H9 (cell line): ENCODE results near the gene ZNF232. TPM values are rescaled to one million over a fixed set of nuclear protein-coding genes. Genes with fewer than 3 reads are reported as not detected.

ENCODE experiments used
- DNase-seq: peaks from one replicate; pipeline ENCODE4 v3.0.0-alpha.2; 2017
- H2AFZ ChIP-seq: one replicate; pipeline ENCODE4 v1.6.1; 2013; ENCODE audit warnings: mild to moderate bottlenecking, low read length, control low read depth, moderate library complexity
- H2AK5ac ChIP-seq: 2 replicates; pipeline ENCODE4 v1.6.1; 2013; ENCODE audit warnings: low read length, control low read depth, mixed read lengths; ENCODE audit not compliant: insufficient read length
- H2BK120ac ChIP-seq: one replicate; pipeline ENCODE4 v1.6.1; 2013; ENCODE audit warnings: low read depth, mild to moderate bottlenecking, low read length, control low read depth, inconsistent platforms; ENCODE audit not compliant: poor library complexity, severe bottlenecking
- H2BK12ac ChIP-seq: 2 replicates; pipeline ENCODE4 v1.6.1; 2013; ENCODE audit warnings: low read length, control low read depth, mixed read lengths, low read depth; ENCODE audit not compliant: insufficient read length
- H2BK15ac ChIP-seq: 2 replicates; pipeline ENCODE4 v1.6.1; 2013; ENCODE audit warnings: low read depth, low read length, control low read depth
- H2BK20ac ChIP-seq: one replicate; pipeline ENCODE4 v1.6.1; 2013; ENCODE audit warnings: low read depth, mild to moderate bottlenecking, low read length, control low read depth, inconsistent platforms; ENCODE audit not compliant: poor library complexity, severe bottlenecking
- H2BK5ac ChIP-seq: 2 replicates; pipeline ENCODE4 v1.6.1; 2013; ENCODE audit warnings: low read length, control low read depth, mixed read lengths; ENCODE audit not compliant: insufficient read length
- H3K14ac ChIP-seq: 2 replicates; pipeline ENCODE4 v1.6.1; 2013; ENCODE audit warnings: low read length, control low read depth; ENCODE audit not compliant: insufficient read depth
- H3K18ac ChIP-seq: 2 replicates; pipeline ENCODE4 v1.6.1; 2013; ENCODE audit warnings: low read depth, mild to moderate bottlenecking, mixed read lengths, low read length, control low read depth; ENCODE audit not compliant: insufficient read length
- H3K23ac ChIP-seq: 2 replicates; pipeline ENCODE4 v1.6.1; 2013; ENCODE audit warnings: low read length, control low read depth, mixed read lengths, low read depth; ENCODE audit not compliant: insufficient read length
- H3K23me2 ChIP-seq: 2 replicates; pipeline ENCODE4 v1.6.1; 2013; ENCODE audit warnings: low read depth, mild to moderate bottlenecking, mixed read lengths, low read length, control low read depth; ENCODE audit not compliant: insufficient read length, poor library complexity, severe bottlenecking
- H3K27ac ChIP-seq: 2 replicates; pipeline ENCODE4 v1.5.1; 2013; ENCODE audit warnings: low read length, control low read depth, mixed read lengths, low read depth; ENCODE audit not compliant: insufficient read length
- H3K27me3 ChIP-seq: 2 replicates; pipeline ENCODE4 v1.6.1; 2013; ENCODE audit warnings: low read length, control low read depth, inconsistent platforms; ENCODE audit not compliant: insufficient read depth
- H3K4ac ChIP-seq: 2 replicates; pipeline ENCODE4 v1.6.1; 2013; ENCODE audit warnings: low read depth, mild to moderate bottlenecking, control low read depth, inconsistent platforms, low read length, moderate library complexity
- H3K4me1 ChIP-seq: 2 replicates; pipeline ENCODE4 v1.6.1; 2013; ENCODE audit warnings: low read length, control low read depth, inconsistent platforms; ENCODE audit not compliant: insufficient read depth
- H3K4me2 ChIP-seq: 2 replicates; pipeline ENCODE4 v1.6.1; 2013; ENCODE audit warnings: low read length, control low read depth, mixed read lengths; ENCODE audit not compliant: insufficient read length, insufficient read depth
- H3K56ac ChIP-seq: 2 replicates; pipeline ENCODE4 v1.6.1; 2013; ENCODE audit warnings: low read depth, mild to moderate bottlenecking, mixed read lengths, low read length, control low read depth; ENCODE audit not compliant: insufficient read length
- H3K79me1 ChIP-seq: 2 replicates; pipeline ENCODE4 v1.6.1; 2013; ENCODE audit warnings: low read depth, mild to moderate bottlenecking, moderate library complexity, low read length, control low read depth, inconsistent platforms; ENCODE audit not compliant: insufficient read depth, poor library complexity, severe bottlenecking
- H3K79me2 ChIP-seq: 2 replicates; pipeline ENCODE4 v1.6.1; 2013; ENCODE audit warnings: low read length, control low read depth, inconsistent platforms; ENCODE audit not compliant: insufficient read depth
- H3K9ac ChIP-seq: 2 replicates; pipeline ENCODE4 v1.6.1; 2013; ENCODE audit warnings: low read length, control low read depth, mixed read lengths; ENCODE audit not compliant: insufficient read length; ENCODE audit errors: extremely low read depth
- H3K9me3 ChIP-seq: one replicate; pipeline ENCODE4 v1.6.1; 2013; ENCODE audit warnings: low read depth, low read length, inconsistent platforms; ENCODE audit not compliant: control insufficient read depth
- H3T11ph ChIP-seq: one replicate; pipeline ENCODE4 v1.6.1; 2013; ENCODE audit warnings: mild to moderate bottlenecking, low read length, control low read depth, inconsistent platforms
- H4K20me1 ChIP-seq: one replicate; pipeline ENCODE4 v1.6.1; 2013; ENCODE audit not compliant: control insufficient read depth, insufficient read length, insufficient read depth
- H4K5ac ChIP-seq: 2 replicates; pipeline ENCODE4 v1.6.1; 2013; ENCODE audit warnings: low read depth, mild to moderate bottlenecking, mixed read lengths, low read length, control low read depth; ENCODE audit not compliant: insufficient read length
- H4K8ac ChIP-seq: replicated peaks from 2 replicates; pipeline ENCODE4 v1.6.1; 2013; ENCODE audit warnings: low read length, control low read depth, mixed read lengths, low read depth; ENCODE audit not compliant: insufficient read length
- H4K91ac ChIP-seq: 2 replicates; pipeline ENCODE4 v1.6.1; 2013; ENCODE audit warnings: low read depth, mild to moderate bottlenecking, moderate library complexity, mixed read lengths, low read length, control low read depth; ENCODE audit not compliant: insufficient read length
- H3K27ac Mint-ChIP-seq, 3 experiments: 2 replicates in 2 of 3; 3 replicates in 1 of 3; pipeline ENCODE4 v1.8.0; 2020 to 2021; ENCODE audit warnings: mixed read lengths in 3 of 3, mild to moderate bottlenecking in 1 of 3, moderate library complexity in 1 of 3
- H3K27me3 Mint-ChIP-seq: 2 replicates; pipeline ENCODE4 v1.8.0; 2021; ENCODE audit warnings: low read depth, mild to moderate bottlenecking, moderate library complexity, mixed read lengths
- H3K36me3 Mint-ChIP-seq, 3 experiments: 2 replicates in 2 of 3; 3 replicates in 1 of 3; pipeline ENCODE4 v1.8.0; 2020 to 2021; ENCODE audit warnings: low read depth in 3 of 3, mixed read lengths in 3 of 3; ENCODE audit not compliant: insufficient read depth in 1 of 3
- H3K4me1 Mint-ChIP-seq, 2 experiments: 2 replicates each; pipeline ENCODE4 v1.8.0; 2020; ENCODE audit warnings: mixed read lengths in 2 of 2
- H3K4me3 Mint-ChIP-seq, 2 experiments: 2 replicates in 1 of 2; 3 replicates in 1 of 2; pipeline ENCODE4 v1.8.0; 2020 to 2021; ENCODE audit warnings: mild to moderate bottlenecking in 2 of 2, mixed read lengths in 2 of 2, moderate library complexity in 1 of 2
- H3K9me3 Mint-ChIP-seq, 2 experiments: 2 replicates in 1 of 2; 3 replicates in 1 of 2; pipeline ENCODE4 v1.8.0; 2020; ENCODE audit warnings: mild to moderate bottlenecking in 2 of 2, mixed read lengths in 2 of 2, moderate library complexity in 1 of 2
- WGBS: extraction: QIAGEN DNeasy Blood & Tissue Kit; methylation state at CpG from one replicate; pipeline ENCODE4 v1.1.7; 2013; ENCODE audit warnings: missing lambda C conversion rate, low lambda C conversion rate, mixed read lengths; ENCODE audit not compliant: insufficient read length; ENCODE audit errors: extremely low coverage; 5-methylcytosine and 5-hydroxymethylcytosine counted together
- total RNA-seq: library from RNA; stranded (reverse); gene quantifications from 2 replicates; pipeline ENCODE4 v1.2.1, GENCODE V29; 2021
- TF ChIP-seq, protein P1 (sequence below): fragments of 200-600 bp; sonication (generic); conservative IDR thresholded peaks from 3 replicates; pipeline ENCODE4 v1.8.0; 2021; ENCODE audit warnings: antibody characterized with exemption, mild to moderate bottlenecking

The ZNF232 gene
- total RNA-seq, 1 experiment from 2014 or later = 46.4 TPM

DNA sequence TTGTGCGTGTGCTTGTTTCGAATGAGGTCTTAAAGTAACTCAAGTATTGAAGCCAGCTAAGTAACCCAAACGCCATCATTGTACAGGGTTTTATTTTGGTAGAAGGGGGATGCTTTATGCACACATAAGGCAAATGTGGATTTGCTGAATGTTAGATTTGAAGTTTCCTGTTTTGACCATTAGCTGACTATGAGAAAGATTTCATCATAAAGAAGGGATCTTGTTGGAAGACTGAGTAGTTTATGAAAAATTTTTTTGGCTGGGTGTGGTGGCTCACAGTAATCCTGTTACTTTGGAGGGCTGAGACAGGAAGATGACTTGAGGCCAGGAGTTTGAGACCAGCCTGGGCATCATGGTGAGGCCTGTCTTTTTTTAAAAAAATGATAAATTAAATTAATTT is 43.4 kb downstream of the ZNF232 start:
- no peaks in the 10 kb centered on the region for H3K4me1 ChIP-seq
- no peak overlapping the region for H3K9ac ChIP-seq
- H3K23ac ChIP-seq = no peak overlapping the region
- no peak for DNase-seq
- H3K27me3 ChIP-seq = no peaks in the 10 kb centered on the region; the same call in 1 of the 2 replicates
- Mint-ChIP-seq H3K27me3 (peaks cover 20% of the 10 kb centered on the region), H3K4me1 (peaks cover 4 to 5% of the 10 kb centered on the region in 2 experiments; a peak in 3 of 4 replicates), H3K9me3 (no peaks in the 10 kb centered on the region), H3K4me3 (no peak overlapping the region), H3K36me3 (no peaks in the 10 kb centered on the region), H3K27ac (no peak overlapping the region)
- H4K8ac ChIP-seq = no peak overlapping the region
- no peak overlapping the region for H2BK15ac ChIP-seq
- H3K56ac ChIP-seq = no peak overlapping the region
- H4K20me1 ChIP-seq = no peaks in the 10 kb centered on the region
- no peak overlapping the region for H2BK20ac ChIP-seq
- H3K14ac ChIP-seq = no peak overlapping the region
- no peak overlapping the region for H2BK12ac ChIP-seq
- no peak overlapping the region for H4K5ac ChIP-seq
- no peak overlapping the region for H2AK5ac ChIP-seq
- H4K91ac ChIP-seq = no peak overlapping the region
- H3K4me2 ChIP-seq = no peak overlapping the region
- no peak overlapping the region for H3K4ac ChIP-seq
- no peak overlapping the region for H3K18ac ChIP-seq
- H3K79me1 ChIP-seq = no peaks in the 10 kb centered on the region
- no peaks in the 10 kb centered on the region for H3K79me2 ChIP-seq
- no peaks in the 10 kb centered on the region for H3K23me2 ChIP-seq
- H2AFZ ChIP-seq = no peak overlapping the region
- H3K27ac ChIP-seq = no peak overlapping the region
- no peak overlapping the region for H2BK5ac ChIP-seq
- TF ChIP-seq, protein P1, sequence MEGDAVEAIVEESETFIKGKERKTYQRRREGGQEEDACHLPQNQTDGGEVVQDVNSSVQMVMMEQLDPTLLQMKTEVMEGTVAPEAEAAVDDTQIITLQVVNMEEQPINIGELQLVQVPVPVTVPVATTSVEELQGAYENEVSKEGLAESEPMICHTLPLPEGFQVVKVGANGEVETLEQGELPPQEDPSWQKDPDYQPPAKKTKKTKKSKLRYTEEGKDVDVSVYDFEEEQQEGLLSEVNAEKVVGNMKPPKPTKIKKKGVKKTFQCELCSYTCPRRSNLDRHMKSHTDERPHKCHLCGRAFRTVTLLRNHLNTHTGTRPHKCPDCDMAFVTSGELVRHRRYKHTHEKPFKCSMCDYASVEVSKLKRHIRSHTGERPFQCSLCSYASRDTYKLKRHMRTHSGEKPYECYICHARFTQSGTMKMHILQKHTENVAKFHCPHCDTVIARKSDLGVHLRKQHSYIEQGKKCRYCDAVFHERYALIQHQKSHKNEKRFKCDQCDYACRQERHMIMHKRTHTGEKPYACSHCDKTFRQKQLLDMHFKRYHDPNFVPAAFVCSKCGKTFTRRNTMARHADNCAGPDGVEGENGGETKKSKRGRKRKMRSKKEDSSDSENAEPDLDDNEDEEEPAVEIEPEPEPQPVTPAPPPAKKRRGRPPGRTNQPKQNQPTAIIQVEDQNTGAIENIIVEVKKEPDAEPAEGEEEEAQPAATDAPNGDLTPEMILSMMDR = no peak
- no peak overlapping the region for H3T11ph ChIP-seq
- H3K9me3 ChIP-seq = no peaks in the 10 kb centered on the region
- H2BK120ac ChIP-seq = no peak overlapping the region
- WGBS = no CpG with 5 or more reads among the region's 3 CpGs
